Trophoblast cell (in vitro differentiated cells and primary cell): ENCODE results near the gene USP32.
A peak's percentile ranks its signal among the peaks of the same experiment; 100 is the strongest.
"Not testable (repeated sequence)": the region's sequence is repeated elsewhere in the genome, so short reads cannot be mapped to it uniquely, and the experiment has no call there.

Experiments
- DNase-seq, 2 donors: peaks; one replicate each; pipeline ENCODE4 v3.0.0-alpha.2; 2016
- H2AFZ ChIP-seq: 2 replicates; pipeline ENCODE4 v1.6.1; 2013; ENCODE audit warnings: low read length, moderate library complexity, mild to moderate bottlenecking; ENCODE audit not compliant: insufficient read depth, poor library complexity
- H2AK5ac ChIP-seq: 2 replicates; pipeline ENCODE4 v1.6.1; 2013; ENCODE audit warnings: mild to moderate bottlenecking, low read length
- H2BK120ac ChIP-seq: 2 replicates; pipeline ENCODE4 v1.6.1; 2013; ENCODE audit warnings: low read length, mild to moderate bottlenecking, moderate library complexity; ENCODE audit not compliant: insufficient read depth, poor library complexity
- H2BK12ac ChIP-seq: 2 replicates; pipeline ENCODE4 v1.6.1; 2013; ENCODE audit warnings: mild to moderate bottlenecking, low read length, moderate library complexity
- H2BK5ac ChIP-seq: 2 replicates; pipeline ENCODE4 v1.6.1; 2013; ENCODE audit warnings: low read length, low read depth, moderate library complexity, mild to moderate bottlenecking; ENCODE audit not compliant: poor library complexity
- H3K14ac ChIP-seq: 2 replicates; pipeline ENCODE4 v1.6.1; 2013; ENCODE audit warnings: mild to moderate bottlenecking, low read length
- H3K18ac ChIP-seq: 2 replicates; pipeline ENCODE4 v1.6.1; 2013; ENCODE audit warnings: mild to moderate bottlenecking, low read length
- H3K23ac ChIP-seq: 2 replicates; pipeline ENCODE4 v1.6.1; 2013; ENCODE audit warnings: low read length
- H3K27ac ChIP-seq: 2 replicates; pipeline ENCODE4 v1.5.1; 2013; ENCODE audit warnings: low read depth, mild to moderate bottlenecking, inconsistent platforms, low read length, moderate library complexity
- H3K27me3 ChIP-seq: 2 replicates; pipeline ENCODE4 v1.6.1; 2013; ENCODE audit warnings: inconsistent platforms, mild to moderate bottlenecking, low read length, moderate library complexity; ENCODE audit not compliant: insufficient read depth
- H3K36me3 ChIP-seq, 2 experiments: 1 replicate in 1 of 2; 2 replicates in 1 of 2; pipeline ENCODE4 v1.6.1; 2013; ENCODE audit warnings: low read length in 2 of 2, mild to moderate bottlenecking in 2 of 2, moderate library complexity in 1 of 2; ENCODE audit not compliant: insufficient read depth in 2 of 2, control insufficient read depth in 1 of 2
- H3K4ac ChIP-seq: 2 replicates; pipeline ENCODE4 v1.6.1; 2013; ENCODE audit warnings: low read depth, mild to moderate bottlenecking, low read length, moderate library complexity
- H3K4me1 ChIP-seq, 2 experiments: 1 replicate in 1 of 2; 2 replicates in 1 of 2; pipeline ENCODE4 v1.6.1; 2013; ENCODE audit warnings: low read length in 2 of 2, mild to moderate bottlenecking in 2 of 2, moderate library complexity in 1 of 2; ENCODE audit not compliant: insufficient read depth in 2 of 2, control insufficient read depth in 1 of 2
- H3K4me2 ChIP-seq: 2 replicates; pipeline ENCODE4 v1.6.1; 2013; ENCODE audit warnings: inconsistent platforms, mild to moderate bottlenecking, low read length, moderate library complexity
- H3K4me3 ChIP-seq: 2 replicates; pipeline ENCODE4 v1.5.1; 2013; ENCODE audit warnings: mild to moderate bottlenecking, low read depth, low read length, inconsistent platforms
- H3K79me1 ChIP-seq: one replicate; pipeline ENCODE4 v1.6.1; 2013; ENCODE audit warnings: low read length
- H3K79me2 ChIP-seq: 2 replicates; pipeline ENCODE4 v1.6.1; 2013; ENCODE audit warnings: low read length, mild to moderate bottlenecking; ENCODE audit not compliant: control insufficient read depth, insufficient read depth, poor library complexity
- H3K9ac ChIP-seq: 2 replicates; pipeline ENCODE4 v1.6.1; 2013; ENCODE audit warnings: mild to moderate bottlenecking, low read length
- H3K9me3 ChIP-seq: 2 replicates; pipeline ENCODE4 v1.6.1; 2013; ENCODE audit warnings: low read depth, mild to moderate bottlenecking, control low read depth, inconsistent platforms, low read length; ENCODE audit not compliant: insufficient read depth
- H4K12ac ChIP-seq: 2 replicates; pipeline ENCODE4 v1.6.1; 2013; ENCODE audit warnings: low read depth, mild to moderate bottlenecking, low read length, moderate library complexity
- H4K8ac ChIP-seq: 2 replicates; pipeline ENCODE4 v1.6.1; 2013; ENCODE audit warnings: low read depth, mild to moderate bottlenecking, low read length, moderate library complexity
- H4K91ac ChIP-seq: one replicate; pipeline ENCODE4 v1.6.1; 2013; ENCODE audit warnings: low read depth, mild to moderate bottlenecking, low read length, moderate library complexity
- WGBS: extraction: QIAGEN DNeasy Blood & Tissue Kit; methylation state at CpG from one replicate; pipeline ENCODE4 v1.1.7; 2013; ENCODE audit warnings: missing lambda C conversion rate; ENCODE audit not compliant: insufficient read length, insufficient coverage; ENCODE audit errors: extremely low coverage; 5-methylcytosine and 5-hydroxymethylcytosine counted together

The USP32 gene

GRCh38 chr17:60227276-60227675, 164.7 kb downstream of the USP32 start:
- not testable (repeated sequence) for H3K18ac ChIP-seq, H3K4me3 ChIP-seq, H3K79me1 ChIP-seq, H3K4me1 ChIP-seq, H4K91ac ChIP-seq, H2BK12ac ChIP-seq, H2BK5ac ChIP-seq, H3K9me3 ChIP-seq, H3K9ac ChIP-seq, H3K36me3 ChIP-seq, H3K4me2 ChIP-seq, H3K23ac ChIP-seq, H2AK5ac ChIP-seq, H3K4ac ChIP-seq, H3K27ac ChIP-seq, H2AFZ ChIP-seq, H4K12ac ChIP-seq, H3K79me2 ChIP-seq, H3K27me3 ChIP-seq, H2BK120ac ChIP-seq, H4K8ac ChIP-seq, H3K14ac ChIP-seq
- no CpG with 5 or more reads among the region's 8 CpGs for WGBS
- peak; percentile 71 to 82 for DNase-seq

- no peaks in the 10 kb centered on the region for H3K79me1 ChIP-seq
- no peaks in the 10 kb centered on the region for H3K4me1 ChIP-seq
- no peak overlapping the region for H2AK5ac ChIP-seq
- WGBS, result no CpG with 5 or more reads among the region's 1 CpG
- no peak overlapping the region for H2BK12ac ChIP-seq
- H4K91ac ChIP-seq, result no peak overlapping the region
- H3K36me3 ChIP-seq, result peaks cover 11 to 12% of the 10 kb centered on the region in 2 experiments
- no peak overlapping the region for H3K27ac ChIP-seq
- H3K79me2 ChIP-seq, result no peaks in the 10 kb centered on the region
- H3K4me3 ChIP-seq, result no peak overlapping the region
- no peaks in the 10 kb centered on the region for H3K27me3 ChIP-seq
- no peak overlapping the region for H4K8ac ChIP-seq
- no peak overlapping the region for H3K14ac ChIP-seq
- H3K4ac ChIP-seq, result no peak overlapping the region
- peak; percentile 53 to 83 for DNase-seq
- H3K23ac ChIP-seq, result no peak overlapping the region
- H2AFZ ChIP-seq, result no peak overlapping the region
- H4K12ac ChIP-seq, result no peak overlapping the region
- H2BK5ac ChIP-seq, result no peak overlapping the region
- no peak overlapping the region for H2BK120ac ChIP-seq
- no peak overlapping the region for H3K9ac ChIP-seq
- H3K4me2 ChIP-seq, result no peak overlapping the region
- H3K18ac ChIP-seq, result no peak overlapping the region
- H3K9me3 ChIP-seq, result no peaks in the 10 kb centered on the region
Measured at GRCh38 chr17:60224064-60224463, 167.9 kb downstream of the USP32 start.

DNA sequence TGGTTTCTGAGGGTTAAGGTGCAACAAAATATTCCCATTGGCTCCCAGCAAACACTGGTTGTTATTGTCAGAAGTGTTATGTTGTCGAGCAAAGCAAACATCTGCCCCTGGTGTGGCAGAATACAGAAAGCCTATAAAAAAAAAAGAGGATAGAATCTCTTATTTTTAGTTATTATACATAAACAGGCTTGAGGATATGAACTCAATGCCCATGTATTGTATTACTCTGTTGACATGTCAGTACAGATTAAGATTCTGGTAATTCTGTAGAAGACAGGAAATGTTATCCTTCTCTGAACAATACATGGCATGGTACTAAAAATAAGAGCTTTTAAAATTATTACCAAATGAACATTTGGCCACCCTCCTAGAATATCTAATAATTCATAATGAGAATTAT, 168.5 kb downstream of the USP32 start:
- no peak overlapping the region for H3K18ac ChIP-seq
- H3K9ac ChIP-seq, result no peak overlapping the region
- H3K4me3 ChIP-seq, result no peak overlapping the region

GRCh38 chr17:60218774-60219173, 173.2 kb downstream of the USP32 start:
- H3K4me1 ChIP-seq, H3K23ac ChIP-seq, H3K14ac ChIP-seq, H3K9me3 ChIP-seq, H2BK12ac ChIP-seq, H3K18ac ChIP-seq, H2BK5ac ChIP-seq, H2AFZ ChIP-seq, H3K9ac ChIP-seq, H2BK120ac ChIP-seq, H3K36me3 ChIP-seq, H4K8ac ChIP-seq, H3K79me1 ChIP-seq, H3K4ac ChIP-seq, H3K79me2 ChIP-seq, H3K4me2 ChIP-seq, DNase-seq, H3K27me3 ChIP-seq, H3K4me3 ChIP-seq, H4K12ac ChIP-seq, H2AK5ac ChIP-seq, H4K91ac ChIP-seq, H3K27ac ChIP-seq: not testable (repeated sequence)
- WGBS, result no CpG with 5 or more reads among the region's 2 CpGs

More for the DNA sequence above, 168.5 kb downstream of the USP32 start:
- Histone ChIP-seq H3K79me1 (no peaks in the 10 kb centered on the region), H3K4me2 (no peak overlapping the region), H4K8ac (no peak overlapping the region), H3K4ac (no peak overlapping the region), H2AFZ (no peak overlapping the region), H2BK5ac (no peak overlapping the region), H4K12ac (no peak overlapping the region), H3K27ac (no peak overlapping the region), H3K79me2 (no peaks in the 10 kb centered on the region), H3K4me1 (no peaks in the 10 kb centered on the region), H3K36me3 (peaks cover 11 to 15% of the 10 kb centered on the region in 2 experiments), H2BK12ac (no peak overlapping the region), H3K27me3 (no peaks in the 10 kb centered on the region), H3K14ac (no peak overlapping the region), H4K91ac (no peak overlapping the region), H2AK5ac (no peak overlapping the region), H2BK120ac (no peak overlapping the region), H3K23ac (no peak overlapping the region), H3K9me3 (no peaks in the 10 kb centered on the region)
- no peak for DNase-seq
- WGBS, result no CpG with 5 or more reads among the region's 1 CpG
